ENCODE results near the gene ITGBL1.

Gene ITGBL1

DNA sequence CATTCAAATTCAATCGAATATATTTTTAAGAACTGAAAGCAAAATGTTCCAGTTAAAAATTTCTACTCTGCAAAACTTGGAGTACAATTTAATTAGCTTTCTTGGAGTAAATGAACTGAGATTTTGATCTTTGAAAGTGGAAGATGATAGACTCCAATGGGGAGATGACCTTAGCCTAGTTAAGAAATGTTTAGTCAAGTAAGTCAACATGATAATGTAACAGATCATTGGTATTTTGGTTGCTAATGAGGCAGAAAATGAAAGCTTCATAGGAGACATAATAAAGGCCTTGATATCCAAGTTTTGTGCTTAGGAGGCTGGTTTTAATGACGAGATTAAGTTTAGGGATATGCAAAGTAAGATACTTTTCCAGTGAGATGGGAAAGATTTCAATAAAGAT, 181.7 kb downstream of the ITGBL1 start:
- no peak for DNase-seq

DNA sequence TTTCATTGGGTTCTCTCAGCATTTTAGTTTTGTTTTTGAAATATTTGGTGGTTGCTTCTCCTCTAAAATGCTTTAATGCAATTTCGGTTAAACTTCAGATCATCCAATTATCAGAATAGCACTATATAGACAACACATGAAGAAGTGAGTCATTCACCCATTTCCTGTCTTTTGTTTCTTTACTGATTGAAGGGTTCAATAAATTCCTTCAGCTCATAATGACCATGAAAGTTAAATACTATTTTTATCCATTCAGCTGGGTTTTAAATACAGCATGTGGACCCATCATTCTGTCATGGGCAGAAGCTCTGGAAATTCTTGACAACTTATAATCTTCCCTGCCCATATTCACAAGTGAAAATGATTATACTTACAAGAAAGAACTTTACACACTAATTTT, 187.2 kb downstream of the ITGBL1 start:
- DNase-seq: no peak

- DNase-seq: no peak
Measured at GRCh38 chr13:101640788-101641400, 188.4 kb downstream of the ITGBL1 start.

DNA sequence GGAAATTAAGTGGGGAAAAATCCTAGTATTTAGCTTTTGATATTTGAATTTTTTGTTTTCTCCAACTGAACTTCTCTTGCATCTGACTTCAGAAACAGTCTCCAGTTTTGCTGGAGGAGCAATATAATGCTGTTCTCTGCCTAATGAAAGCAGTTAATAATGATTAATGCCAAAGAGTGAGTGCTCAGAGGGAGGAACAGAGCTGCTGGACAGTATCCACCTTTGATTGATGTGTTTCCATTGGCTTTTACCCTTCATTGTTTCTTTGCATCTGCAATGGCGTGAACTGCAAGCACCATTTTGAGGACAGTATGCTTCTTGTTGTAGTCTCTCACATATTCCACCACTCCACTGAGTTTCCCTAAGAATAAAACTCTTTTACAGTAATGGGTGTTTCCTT, 193.4 kb downstream of the ITGBL1 start:
- DNase-seq: no peak

DNA sequence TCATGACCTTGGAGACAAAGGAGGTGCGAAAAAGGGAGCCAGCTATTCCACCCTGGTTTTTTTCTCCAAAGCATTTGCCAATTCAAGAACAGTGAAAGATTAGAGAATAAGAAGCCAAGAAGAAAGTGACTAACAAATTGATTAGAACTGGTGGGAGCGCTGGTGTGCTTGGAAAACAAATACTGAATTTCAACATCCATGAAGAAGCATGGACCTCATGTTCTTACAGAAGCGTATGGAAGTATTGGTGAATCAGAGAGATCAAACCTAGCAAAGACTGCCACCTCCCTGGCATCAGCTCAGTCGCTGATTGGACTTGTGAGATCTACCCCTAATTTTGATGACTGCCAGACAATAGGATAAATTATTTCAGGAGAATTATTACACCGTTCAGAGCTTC, 195.3 kb downstream of the ITGBL1 start:
- DNase-seq: no peak

- no peak for DNase-seq
Measured at GRCh38 chr13:101648766-101649487, 196.5 kb downstream of the ITGBL1 start.

DNA sequence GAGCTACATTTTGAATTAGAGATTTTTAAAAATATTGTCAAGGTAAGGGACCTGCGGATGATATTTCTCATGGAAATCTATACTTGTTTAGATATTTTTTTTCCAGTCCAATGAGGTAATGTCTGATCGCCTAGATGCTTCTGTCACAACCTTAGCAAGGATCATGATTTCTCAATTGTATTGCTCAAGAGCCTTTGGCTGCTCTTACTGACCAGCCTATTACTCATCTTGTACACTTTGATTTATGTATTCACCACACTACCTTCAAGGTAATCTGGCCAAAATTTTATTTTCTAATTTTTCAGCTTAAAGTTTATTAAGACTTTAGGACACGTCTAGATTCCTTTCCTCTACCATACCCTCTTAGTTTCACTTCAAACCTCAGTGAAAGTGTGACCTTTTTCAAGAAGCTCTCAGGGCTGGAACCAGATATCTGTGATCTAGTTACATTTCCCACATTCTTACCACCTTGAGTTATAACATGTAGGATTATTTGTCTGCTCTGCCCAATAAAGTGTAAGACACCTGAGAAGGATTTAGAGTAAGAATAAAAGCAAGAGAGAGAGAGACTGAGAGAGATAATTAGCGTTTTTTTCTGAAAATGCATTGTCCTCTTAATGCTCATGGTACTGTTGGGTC, 197.1 kb downstream of the ITGBL1 start:
- DNase-seq: no peak

- no peak for DNase-seq
Measured at GRCh38 chr13:101654883-101655282, 202.4 kb downstream of the ITGBL1 start.

GRCh38 chr13:101655435-101655834, 203.0 kb downstream of the ITGBL1 start:
- DNase-seq: no peak

GRCh38 chr13:101660711-101661110, 208.2 kb downstream of the ITGBL1 start:
- DNase-seq: no peak

- DNase-seq: no peak
Measured at GRCh38 chr13:101661839-101662238, 209.4 kb downstream of the ITGBL1 start.

GRCh38 chr13:101673360-101674105, 221.1 kb downstream of the ITGBL1 start:
- DNase-seq: no peak

- DNase-seq: no peak
Measured at GRCh38 chr13:101681834-101682233, 229.4 kb downstream of the ITGBL1 start.

GRCh38 chr13:101686003-101686402, 233.5 kb downstream of the ITGBL1 start:
- DNase-seq: no peak

DNA sequence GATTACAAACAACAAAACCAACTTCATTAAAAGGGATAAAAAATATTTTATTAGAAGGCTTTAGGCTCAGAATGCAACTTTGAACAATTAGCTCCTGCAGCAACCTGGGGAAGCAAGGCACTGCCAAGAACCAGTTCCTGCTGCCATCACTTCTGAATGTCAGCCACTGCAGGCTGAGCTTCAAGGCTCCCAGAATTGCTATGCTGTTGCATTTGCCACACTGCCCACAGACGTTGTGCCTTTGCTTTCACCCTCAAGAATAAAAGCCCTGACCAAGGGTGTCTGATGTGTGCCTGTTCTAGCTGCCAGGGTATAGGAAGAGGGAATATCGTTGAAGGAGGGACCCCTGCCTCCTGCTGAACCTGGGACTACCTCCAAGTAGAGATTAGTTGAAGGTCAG, 238.4 kb downstream of the ITGBL1 start:
- no peak for DNase-seq

- DNase-seq: no peak
Measured at GRCh38 chr13:101691341-101691860, 238.9 kb downstream of the ITGBL1 start.

- DNase-seq: no peak
Measured at GRCh38 chr13:101695870-101696516, 243.5 kb downstream of the ITGBL1 start.

DNA sequence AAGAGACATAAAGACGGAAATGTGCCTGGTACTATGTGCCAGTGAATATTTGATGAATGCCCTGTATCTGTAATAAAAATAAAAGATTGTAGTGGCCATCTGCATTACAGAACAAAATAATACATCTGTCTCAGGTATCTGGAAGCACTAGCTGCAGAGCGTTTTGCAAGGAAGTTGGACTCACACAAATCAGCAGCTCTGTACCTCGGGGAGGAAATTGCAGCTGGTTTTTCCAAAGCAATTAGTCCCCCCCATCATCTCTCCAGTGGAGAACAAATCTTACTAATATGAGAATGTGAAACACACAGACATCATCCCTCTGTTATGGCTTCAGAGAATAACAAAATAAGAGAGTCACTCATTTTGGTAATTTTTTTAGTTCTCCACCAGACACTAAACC, 245.3 kb downstream of the ITGBL1 start:
- DNase-seq: no peak

- no peak for DNase-seq
Measured at GRCh38 chr13:101698400-101698799, 245.9 kb downstream of the ITGBL1 start.

- DNase-seq: no peak
Measured at GRCh38 chr13:101700598-101700997, 248.1 kb downstream of the ITGBL1 start.

DNA sequence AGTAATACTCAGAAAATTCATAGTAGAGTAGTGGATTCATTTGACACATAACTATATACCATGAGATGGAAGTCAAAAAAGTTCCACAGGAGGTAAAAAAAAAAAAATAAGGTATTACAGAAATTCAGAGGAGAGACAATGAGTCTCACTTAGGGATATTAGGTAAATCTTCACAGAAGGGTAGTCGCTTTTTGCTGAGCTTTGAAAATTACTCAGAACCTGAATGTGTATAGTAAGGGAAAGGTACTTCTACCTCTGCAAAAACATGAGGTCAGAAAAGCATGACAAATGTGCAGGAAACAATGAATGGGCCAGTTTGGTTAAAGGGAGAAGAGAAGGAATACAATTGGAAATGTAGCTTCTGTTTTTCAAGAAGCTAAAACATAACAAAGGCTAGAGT, 250.6 kb downstream of the ITGBL1 start:
- DNase-seq: no peak

DNA sequence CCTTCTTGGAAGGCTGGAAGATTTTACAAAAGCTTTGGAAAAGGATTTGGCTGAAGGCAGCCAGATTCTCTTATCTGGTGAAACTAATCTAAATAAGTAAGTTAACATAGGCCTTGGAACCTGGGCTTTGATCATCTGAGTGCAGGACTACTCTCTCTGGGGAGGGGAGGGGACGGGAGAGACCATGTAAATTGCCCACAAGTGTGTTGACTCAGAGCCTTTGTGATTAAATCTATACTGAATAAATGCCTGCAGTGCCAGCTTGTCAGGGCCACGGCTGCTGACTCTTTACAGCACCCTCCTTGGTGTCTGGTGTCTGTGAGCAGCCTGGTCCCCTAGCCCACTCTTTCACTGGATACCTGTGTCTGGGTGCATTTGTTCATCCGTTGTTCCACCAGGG, 251.4 kb downstream of the ITGBL1 start:
- DNase-seq: no peak

- DNase-seq: no peak
Measured at GRCh38 chr13:101706651-101707050, 254.2 kb downstream of the ITGBL1 start.

Data from NCI-H2029 (cell line).